ENCODE data around the gene PCDHA10. TPM values are rescaled to one million over a fixed set of nuclear protein-coding genes. Genes with fewer than 3 reads are reported as not detected.
"Not testable (repeated sequence)": the region's sequence is repeated elsewhere in the genome, so short reads cannot be mapped to it uniquely, and the experiment has no call there.

The PCDHA10 gene
- total RNA-seq, 4 donors from 2014 or later, result 0.38 to 5.8 (median 0.46) TPM

- DNase-seq, H3K4me3 ChIP-seq, H3K27me3 ChIP-seq, H3K27ac ChIP-seq, H3K36me3 ChIP-seq, H3K4me1 ChIP-seq: not testable (repeated sequence)
- H3K9me3 ChIP-seq, result peaks cover 0 to 12% (median 4%) of the 10 kb centered on the region in 4 donors
Measured at GRCh38 chr5:140849831-140850634, 5.7 kb upstream of the PCDHA10 start.

GRCh38 chr5:140857177-140857986 is 1.7 kb downstream of the PCDHA10 start:
- no peak for DNase-seq
- H3K4me1 ChIP-seq, result no peaks in the 10 kb centered on the region
- no peaks in the 10 kb centered on the region for H3K27me3 ChIP-seq
- no peak overlapping the region for H3K27ac ChIP-seq
- H3K4me3 ChIP-seq, result no peak overlapping the region
- no peaks in the 10 kb centered on the region for H3K36me3 ChIP-seq
- H3K9me3 ChIP-seq, result peaks cover 0 to 32% (median 3%) of the 10 kb centered on the region in 4 donors
- TF ChIP-seq POLR2A (IDR thresholded peaks at IDR 0.05) (no peak), CTCF (IDR thresholded peaks at IDR 0.05) (no peak)

GRCh38 chr5:140857987-140858240 is 2.2 kb downstream of the PCDHA10 start:
- H3K36me3 ChIP-seq, result no peaks in the 10 kb centered on the region
- no peaks in the 10 kb centered on the region for H3K4me1 ChIP-seq
- DNase-seq, result no peak
- TF ChIP-seq POLR2A (IDR thresholded peaks at IDR 0.05) (no peak), CTCF (IDR thresholded peaks at IDR 0.05) (no peak)
- no peaks in the 10 kb centered on the region for H3K27me3 ChIP-seq
- peaks cover 0 to 34% (median 3%) of the 10 kb centered on the region in 4 donors for H3K9me3 ChIP-seq
- H3K4me3 ChIP-seq, result no peak overlapping the region
- no peak overlapping the region for H3K27ac ChIP-seq

GRCh38 chr5:140862441-140863295 is 7.0 kb downstream of the PCDHA10 start:
- Histone ChIP-seq H3K4me1 (no peaks in the 10 kb centered on the region), H3K36me3 (no peaks in the 10 kb centered on the region), H3K27me3 (no peaks in the 10 kb centered on the region), H3K4me3 (no peak overlapping the region), H3K27ac (no peak overlapping the region), H3K9me3 (peaks cover 0 to 20% (median under 1%) of the 10 kb centered on the region in 4 donors)
- DNase-seq, result no peak
- no peak for TF ChIP-seq POLR2A (IDR thresholded peaks at IDR 0.05)
- no peak for TF ChIP-seq CTCF (IDR thresholded peaks at IDR 0.05)

- Histone ChIP-seq H3K4me1 (no peaks in the 10 kb centered on the region), H3K9me3 (peaks cover 0 to 20% (median 3%) of the 10 kb centered on the region in 4 donors), H3K27ac (no peak within 1 kb of the TSS), H3K36me3 (no peaks in the 10 kb centered on the region), H3K4me3 (no peak within 1 kb of the TSS), H3K27me3 (no peaks in the 10 kb centered on the region)
- no peak for DNase-seq
- TF ChIP-seq POLR2A (IDR thresholded peaks at IDR 0.05) (no peak), CTCF (IDR thresholded peaks at IDR 0.05) (no peak)
Measured at GRCh38 chr5:140868721-140869554, 13.2 kb downstream of the PCDHA10 start, which contains the start of gene PCDHA11. PCDHA11 (plus strand) TSS chr5:140868957; CDS start chr5:140869104, 147 bp downstream.
